ENCODE measurements around the gene NCOA5.

NCOA5 gene

DNA sequence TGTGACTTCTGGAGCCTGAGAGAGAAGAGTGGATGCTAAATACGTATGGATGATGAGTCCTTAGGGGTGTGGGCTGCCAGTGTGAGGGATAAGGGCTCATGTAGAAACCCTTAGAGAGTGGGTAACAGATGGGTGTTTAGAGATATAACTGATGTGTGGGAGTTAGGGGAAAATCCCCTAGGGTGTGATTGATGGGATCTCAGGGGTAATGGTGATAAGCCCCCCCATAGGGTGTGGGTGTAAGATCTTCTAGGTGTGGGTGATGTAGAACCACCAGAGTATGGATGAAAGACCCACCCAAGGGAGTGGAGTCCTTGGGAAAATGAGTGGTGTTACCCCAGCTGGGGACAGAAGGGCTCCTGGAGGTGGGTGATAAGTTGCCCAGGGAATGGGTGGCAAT, 34.5 kb downstream of the NCOA5 start:
- H3K4me3 ChIP-seq (ENCODE audit: low read length), result no peak overlapping the region
- TF ChIP-seq ZNF274 (IDR thresholded peaks at IDR 0.05; ENCODE audit: low read depth, low read length), result no peak

DNA sequence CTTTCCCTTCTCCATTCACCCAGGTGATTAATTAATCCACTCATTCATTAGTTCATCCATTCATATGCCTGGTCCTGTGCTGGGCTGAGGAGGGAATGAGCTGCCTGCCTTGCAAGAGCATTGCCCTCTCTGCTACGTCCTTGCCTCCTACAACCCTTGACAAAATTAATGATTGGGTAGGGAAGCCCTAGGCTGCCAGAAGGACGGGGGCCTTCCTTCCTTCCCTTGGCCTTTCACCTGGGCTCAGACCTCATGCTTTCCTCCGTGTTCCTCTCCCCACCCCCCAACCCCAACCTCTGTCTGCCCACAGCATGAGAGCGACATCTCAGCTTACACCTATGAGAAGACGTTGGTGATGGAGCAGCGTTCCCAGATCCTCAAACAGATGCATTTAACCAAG, 35.2 kb downstream of the NCOA5 start:
- no peak for TF ChIP-seq ZNF274 (IDR thresholded peaks at IDR 0.05; ENCODE audit: low read depth, low read length)

DNA sequence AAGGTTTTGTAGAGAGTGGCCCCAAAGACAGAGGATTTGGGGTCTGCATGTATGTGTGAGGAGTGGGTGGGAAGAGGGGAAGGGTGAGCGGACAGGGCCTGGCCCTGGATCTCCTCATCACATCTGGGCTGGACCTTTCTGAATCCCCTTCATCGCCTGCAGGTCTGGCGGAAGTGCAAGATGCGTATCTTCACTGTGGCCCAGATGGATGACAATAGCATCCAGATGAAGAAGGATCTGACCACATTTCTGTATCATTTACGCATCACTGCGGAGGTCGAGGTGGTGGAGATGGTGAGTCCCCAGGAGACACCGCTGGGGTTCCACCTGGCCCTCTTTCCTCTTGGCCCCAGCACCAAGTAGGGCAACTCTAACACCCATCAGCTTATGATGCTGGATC, 36.3 kb downstream of the NCOA5 start:
- TF ChIP-seq ZNF274 (IDR thresholded peaks at IDR 0.05; ENCODE audit: low read depth, low read length), result no peak

More for the DNA sequence above, 35.2 kb downstream of the NCOA5 start:
- no peak overlapping the region for H3K4me3 ChIP-seq (ENCODE audit: low read length)

DNA sequence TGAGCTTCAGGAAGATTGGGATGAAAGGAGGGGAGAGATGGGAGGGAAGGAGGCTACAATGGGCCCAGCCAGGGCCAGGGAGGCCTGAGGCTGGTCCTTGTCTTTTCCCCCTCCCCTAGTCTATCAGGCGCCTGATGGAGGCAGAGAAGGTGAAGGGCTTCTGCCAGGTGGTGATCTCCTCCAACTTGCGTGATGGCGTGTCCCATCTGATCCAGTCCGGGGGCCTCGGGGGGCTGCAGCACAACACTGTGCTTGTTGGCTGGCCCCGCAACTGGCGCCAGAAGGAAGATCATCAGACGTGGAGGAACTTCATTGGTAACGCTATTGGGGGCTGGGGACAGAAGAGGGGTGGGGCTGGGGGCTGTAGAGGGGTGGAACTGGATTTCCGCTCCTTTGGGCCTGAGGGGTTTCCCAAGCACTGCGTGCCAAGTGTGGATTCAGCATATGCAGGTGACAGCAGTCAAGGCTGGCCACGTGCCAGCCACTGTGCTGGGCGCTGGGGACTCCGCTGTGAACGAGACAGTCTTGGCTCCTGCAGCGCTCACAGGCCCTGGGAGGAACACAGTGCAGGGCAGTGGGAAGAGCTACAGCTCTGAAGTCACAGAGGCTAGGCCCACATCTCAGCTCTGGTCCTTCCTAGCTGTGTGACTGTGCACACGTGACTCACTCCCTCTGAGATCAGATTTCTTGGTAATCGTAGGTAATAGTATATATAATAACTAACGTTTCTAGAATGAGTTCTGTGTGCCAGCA, 38.0 kb downstream of the NCOA5 start:
- no peak overlapping the region for H3K4me3 ChIP-seq (ENCODE audit: low read length)
- TF ChIP-seq ZNF274 (IDR thresholded peaks at IDR 0.05; ENCODE audit: low read depth, low read length), result no peak

More for the DNA sequence above, 36.3 kb downstream of the NCOA5 start:
- no peak overlapping the region for H3K4me3 ChIP-seq (ENCODE audit: low read length)

DNA sequence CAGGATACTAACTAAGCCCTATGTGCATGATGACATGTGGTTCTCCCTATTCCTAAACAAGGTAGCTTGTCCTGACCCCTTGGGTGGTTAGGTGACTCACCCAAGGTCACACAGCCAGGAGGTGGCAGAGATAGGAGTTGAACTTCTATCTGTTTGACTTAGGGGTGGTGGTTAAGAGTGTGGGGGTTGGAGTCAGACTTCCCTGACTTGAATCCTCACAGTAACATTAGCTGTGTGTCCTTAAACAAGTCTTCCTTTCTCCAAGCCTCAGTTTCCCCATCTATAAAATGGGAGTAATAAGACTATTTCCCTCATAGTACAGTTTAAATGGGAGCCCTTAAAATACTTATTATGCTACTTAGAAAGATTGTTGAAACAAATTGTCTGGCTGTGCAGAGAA, 38.9 kb downstream of the NCOA5 start:
- no peak for TF ChIP-seq ZNF274 (IDR thresholded peaks at IDR 0.05; ENCODE audit: low read depth, low read length)
- no peak overlapping the region for H3K4me3 ChIP-seq (ENCODE audit: low read length)

DNA sequence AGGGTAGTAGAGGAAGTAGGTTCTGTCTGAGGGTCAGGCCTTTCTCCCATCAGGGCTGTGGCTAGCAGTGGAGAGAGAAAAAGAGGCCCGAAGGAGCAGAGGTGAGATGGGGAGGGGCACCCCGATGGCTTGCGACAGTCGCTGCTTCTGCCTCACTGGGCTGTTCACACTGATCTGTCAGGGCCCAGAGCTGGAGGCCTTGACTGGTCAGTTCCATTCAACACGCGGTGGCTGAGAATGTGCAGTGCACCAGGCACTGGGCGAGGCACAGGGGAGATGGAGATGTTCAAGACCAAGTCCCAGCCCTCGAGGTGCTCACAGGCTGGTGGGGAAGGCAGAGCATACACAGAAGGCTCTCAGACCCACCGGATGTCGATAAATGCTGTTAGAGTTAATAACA, 39.3 kb downstream of the NCOA5 start:
- TF ChIP-seq ZNF274 (IDR thresholded peaks at IDR 0.05; ENCODE audit: low read depth, low read length), result no peak
- no peak overlapping the region for H3K4me3 ChIP-seq (ENCODE audit: low read length)

DNA sequence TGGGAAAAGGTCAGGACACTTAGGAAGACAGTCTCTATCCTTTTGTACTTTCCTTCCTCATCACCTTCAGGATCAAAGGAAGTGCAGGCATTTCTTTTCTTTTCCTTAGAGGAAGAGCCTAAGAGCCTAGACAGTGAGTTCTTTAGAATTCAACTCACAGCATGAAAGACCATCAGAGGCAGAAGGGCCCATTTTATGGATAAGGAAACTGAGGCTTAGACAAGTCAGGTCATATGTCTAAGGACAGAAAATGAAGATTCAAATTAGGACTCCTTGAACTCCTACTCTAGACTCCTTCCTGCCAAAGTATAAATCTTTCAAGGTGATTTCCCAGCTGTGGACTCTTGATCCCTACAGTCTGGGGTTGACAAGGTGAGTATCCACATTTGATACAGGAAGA, 39.9 kb downstream of the NCOA5 start:
- H3K4me3 ChIP-seq (ENCODE audit: low read length), result no peak overlapping the region
- no peak for TF ChIP-seq ZNF274 (IDR thresholded peaks at IDR 0.05; ENCODE audit: low read depth, low read length)

DNA sequence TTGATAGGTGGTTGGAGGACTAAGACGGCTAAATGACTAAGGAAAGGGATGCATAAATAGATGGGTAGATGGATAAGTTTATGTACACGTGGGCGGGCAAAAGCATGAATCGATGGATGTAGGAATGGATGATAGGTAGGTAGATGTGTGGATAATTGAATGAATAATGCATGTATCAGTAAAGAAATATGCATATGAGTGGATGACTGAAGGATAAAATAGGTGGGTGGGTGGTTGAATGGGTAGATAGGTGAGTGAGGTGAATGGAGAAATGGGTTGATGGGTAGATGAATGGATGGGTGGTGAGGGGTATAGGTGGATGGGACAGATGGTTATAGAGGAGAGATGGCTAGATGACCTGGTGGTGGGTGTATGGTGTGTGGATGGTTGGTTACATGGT, 40.6 kb downstream of the NCOA5 start:
- H3K4me3 ChIP-seq (ENCODE audit: low read length), result no peak overlapping the region
- TF ChIP-seq ZNF274 (IDR thresholded peaks at IDR 0.05; ENCODE audit: low read depth, low read length), result no peak

DNA sequence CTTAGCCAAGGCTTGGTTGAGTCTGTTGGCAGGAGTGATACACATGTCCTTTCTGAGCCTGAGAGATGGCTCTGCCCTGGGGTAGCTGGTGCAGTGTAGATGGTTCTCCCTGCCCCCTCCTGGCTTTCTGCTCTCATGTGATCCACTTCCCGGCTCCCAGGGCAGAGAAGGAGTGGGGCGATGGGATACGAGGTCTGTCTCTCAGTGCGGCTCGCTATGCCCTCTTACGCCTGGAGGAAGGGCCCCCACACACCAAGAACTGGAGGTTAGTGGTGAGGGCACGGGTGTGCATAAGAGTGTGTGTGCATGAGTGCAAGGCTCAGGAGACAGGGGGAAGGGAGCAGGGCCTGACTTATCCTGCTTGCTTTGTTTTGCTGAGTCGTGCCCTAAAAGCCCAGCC, 41.9 kb downstream of the NCOA5 start:
- no peak for TF ChIP-seq ZNF274 (IDR thresholded peaks at IDR 0.05; ENCODE audit: low read depth, low read length)
- H3K4me3 ChIP-seq (ENCODE audit: low read length), result no peak overlapping the region

DNA sequence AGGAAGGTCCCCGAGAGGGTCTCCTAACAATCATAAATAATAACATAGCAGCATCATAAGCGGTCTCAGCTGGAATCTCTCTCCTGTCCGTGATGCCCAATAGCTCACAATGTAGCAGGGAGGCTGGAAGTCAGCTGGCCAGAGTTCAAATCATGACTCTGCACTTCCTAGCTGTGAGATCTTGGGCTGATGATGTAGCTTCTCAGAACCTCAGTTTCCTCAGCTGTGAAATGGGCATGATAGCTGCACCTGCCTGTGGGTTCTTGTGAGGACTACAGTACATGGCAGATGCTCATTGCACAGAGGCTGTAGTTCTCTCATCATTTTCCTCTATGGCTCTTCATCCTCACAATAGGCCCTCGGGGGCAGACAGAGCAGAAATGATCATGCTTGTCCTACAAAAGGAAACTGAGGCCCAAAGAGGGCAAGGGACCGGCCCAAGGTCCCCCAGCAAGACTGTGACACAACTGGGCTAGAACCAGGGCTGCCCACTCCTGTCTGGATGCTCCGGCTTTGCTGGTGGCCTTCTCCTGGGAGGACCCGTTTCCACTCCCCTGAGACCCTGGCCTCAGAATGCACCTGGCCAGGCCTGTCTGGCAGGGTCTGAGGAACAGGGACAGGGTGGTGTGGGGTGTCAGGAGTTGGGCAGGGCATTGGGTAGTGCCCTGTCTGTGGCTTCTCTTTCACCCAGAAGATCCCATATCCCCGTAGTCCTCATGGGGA, 43.0 kb downstream of the NCOA5 start:
- H3K4me3 ChIP-seq (ENCODE audit: low read length), result no peak overlapping the region
- no peak for TF ChIP-seq ZNF274 (IDR thresholded peaks at IDR 0.05; ENCODE audit: low read depth, low read length)

DNA sequence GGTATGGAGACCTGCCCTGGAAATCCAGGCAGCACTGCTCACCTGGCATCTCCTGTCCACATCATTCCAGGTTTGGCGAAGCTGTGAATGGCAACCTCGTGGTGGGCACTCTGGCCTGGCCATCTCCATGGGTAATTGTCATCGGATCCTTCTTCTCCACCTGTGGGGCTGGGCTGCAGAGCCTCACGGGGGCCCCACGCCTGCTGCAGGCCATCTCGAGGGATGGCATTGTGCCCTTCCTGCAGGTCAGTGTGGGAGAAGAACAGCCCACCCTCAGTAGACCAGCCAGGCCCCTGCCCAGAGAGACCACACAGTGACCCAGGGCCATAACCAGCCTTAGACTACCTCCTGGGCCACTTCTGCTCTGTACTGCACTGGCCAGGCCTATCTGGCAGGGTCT, 44.9 kb downstream of the NCOA5 start:
- TF ChIP-seq ZNF274 (IDR thresholded peaks at IDR 0.05; ENCODE audit: low read depth, low read length), result no peak
- H3K4me3 ChIP-seq (ENCODE audit: low read length), result no peak overlapping the region

DNA sequence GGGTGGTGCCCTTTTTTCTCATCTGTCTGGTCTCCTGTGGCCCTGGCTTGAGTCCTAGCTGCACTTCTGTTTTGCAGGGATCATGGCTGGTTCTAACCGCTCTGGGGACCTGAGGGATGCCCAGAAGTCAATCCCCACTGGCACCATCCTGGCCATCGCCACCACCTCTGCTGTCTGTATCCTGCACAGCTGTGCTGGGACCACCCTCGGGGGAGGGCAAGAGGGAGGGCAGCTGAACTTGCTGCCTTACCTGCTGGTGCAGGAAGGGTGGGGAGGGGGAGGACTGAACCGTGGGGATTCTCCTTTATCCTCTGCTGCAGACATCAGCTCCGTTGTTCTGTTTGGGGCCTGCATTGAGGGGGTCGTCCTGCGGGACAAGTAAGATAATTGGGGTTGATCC, 46.2 kb downstream of the NCOA5 start:
- no peak for TF ChIP-seq ZNF274 (IDR thresholded peaks at IDR 0.05; ENCODE audit: low read depth, low read length)
- H3K4me3 ChIP-seq (ENCODE audit: low read length), result no peak overlapping the region

DNA sequence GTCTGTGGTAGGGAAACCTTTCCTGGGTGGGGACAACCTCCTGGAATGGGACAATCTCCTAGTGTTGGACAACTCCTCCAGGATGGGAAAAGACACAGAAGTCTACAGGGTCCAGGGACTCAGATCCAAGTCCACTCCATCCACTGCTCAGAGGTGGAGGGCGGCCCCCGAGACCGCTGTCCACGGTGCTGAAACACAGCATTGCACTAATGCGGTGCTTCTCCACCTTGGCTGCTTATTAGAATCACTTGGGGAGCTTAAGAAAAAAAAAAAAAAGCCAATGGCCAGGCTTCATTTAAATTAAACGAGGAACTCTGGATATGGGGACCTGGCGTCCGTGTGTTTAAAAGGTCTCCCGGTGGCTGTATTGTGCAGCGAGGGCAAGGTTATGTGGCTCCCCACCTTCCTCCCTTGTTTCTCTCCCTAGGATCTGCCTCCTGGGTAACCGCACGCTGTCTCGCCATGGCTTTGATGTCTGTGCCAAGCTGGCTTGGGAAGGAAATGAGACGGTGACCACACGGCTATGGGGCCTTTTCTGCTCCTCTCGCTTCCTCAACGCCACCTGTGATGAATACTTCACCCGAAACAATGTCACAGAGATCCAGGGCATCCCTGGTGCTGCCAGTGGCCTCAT, 48.7 kb downstream of the NCOA5 start:
- no peak for TF ChIP-seq ZNF274 (IDR thresholded peaks at IDR 0.05; ENCODE audit: low read depth, low read length)
- no peak overlapping the region for H3K4me3 ChIP-seq (ENCODE audit: low read length)

DNA sequence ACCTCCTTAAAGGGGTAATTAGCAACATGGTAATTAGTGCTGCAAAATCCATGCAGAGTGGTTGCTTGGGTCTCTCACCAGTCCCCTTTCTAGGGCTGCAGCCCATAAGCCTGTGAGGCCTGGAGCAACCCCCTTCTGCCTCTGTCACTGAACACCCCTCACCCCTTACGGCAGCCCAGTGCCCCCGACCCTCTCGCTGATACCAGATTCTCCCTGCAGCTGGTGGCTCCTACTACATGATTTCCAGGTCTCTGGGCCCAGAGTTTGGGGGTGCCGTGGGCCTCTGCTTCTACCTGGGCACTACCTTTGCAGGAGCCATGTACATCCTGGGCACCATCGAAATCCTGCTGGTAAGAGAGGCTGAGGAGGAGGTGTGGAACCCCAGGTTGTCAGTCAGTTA, 52.7 kb downstream of the NCOA5 start:
- H3K4me3 ChIP-seq (ENCODE audit: low read length), result no peak overlapping the region
- TF ChIP-seq ZNF274 (IDR thresholded peaks at IDR 0.05; ENCODE audit: low read depth, low read length), result no peak

DNA sequence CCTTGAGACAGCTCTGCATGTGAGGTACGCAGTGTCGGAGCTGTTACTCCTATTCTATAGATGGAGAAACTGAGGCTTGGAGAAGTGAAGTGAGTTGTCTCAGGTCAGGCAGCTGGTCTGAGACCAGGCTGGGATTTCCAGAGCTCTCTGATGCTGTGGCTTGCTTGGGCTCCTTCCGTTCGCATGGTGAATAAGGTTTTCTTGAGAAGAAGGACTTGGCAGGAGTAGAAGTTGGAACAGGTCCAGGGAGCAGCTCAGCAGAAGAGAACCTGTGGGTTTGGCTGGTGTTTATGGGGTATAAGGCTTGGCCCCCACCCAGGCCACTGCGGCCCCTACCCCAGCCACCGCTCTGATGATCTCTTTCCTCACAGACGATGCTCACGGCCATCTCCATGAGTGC, 53.4 kb downstream of the NCOA5 start:
- TF ChIP-seq ZNF274 (IDR thresholded peaks at IDR 0.05; ENCODE audit: low read depth, low read length), result no peak

More for the DNA sequence above, 53.4 kb downstream of the NCOA5 start:
- H3K4me3 ChIP-seq (ENCODE audit: low read length), result no peak overlapping the region

Data from GM08714 (cell line).